NCI-H2171 treated with DMSO at 0.1 percent for 48 hours (cell line): ENCODE measurements around the gene MED25.
A peak's percentile ranks its signal among the peaks of the same experiment; 100 is the strongest.

ENCODE experiments used
- DNase-seq: peaks from one replicate; lab custom pipeline; 2025; lab: John Stamatoyannopoulos, UW

Gene MED25

DNA sequence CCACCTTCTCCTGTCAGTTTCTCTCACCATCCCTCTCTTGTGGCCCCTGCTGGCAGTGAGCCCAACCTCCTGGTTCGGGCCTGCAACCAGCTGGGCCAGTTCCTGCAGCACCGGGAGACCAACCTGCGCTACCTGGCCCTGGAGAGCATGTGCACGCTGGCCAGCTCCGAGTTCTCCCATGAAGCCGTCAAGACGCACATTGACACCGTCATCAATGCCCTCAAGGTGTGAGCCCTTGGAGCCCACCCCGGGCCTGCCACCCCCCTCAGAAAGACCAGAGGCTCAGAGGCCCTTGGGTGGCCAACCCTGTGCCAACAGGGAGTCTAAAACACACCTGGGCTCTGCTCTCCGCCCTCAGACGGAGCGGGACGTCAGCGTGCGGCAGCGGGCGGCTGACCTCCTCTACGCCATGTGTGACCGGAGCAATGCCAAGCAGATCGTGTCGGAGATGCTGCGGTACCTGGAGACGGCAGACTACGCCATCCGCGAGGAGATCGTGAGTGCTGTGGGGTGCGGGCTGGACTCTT lies 18.8 kb upstream of the MED25 start:
- no peak for DNase-seq

DNA sequence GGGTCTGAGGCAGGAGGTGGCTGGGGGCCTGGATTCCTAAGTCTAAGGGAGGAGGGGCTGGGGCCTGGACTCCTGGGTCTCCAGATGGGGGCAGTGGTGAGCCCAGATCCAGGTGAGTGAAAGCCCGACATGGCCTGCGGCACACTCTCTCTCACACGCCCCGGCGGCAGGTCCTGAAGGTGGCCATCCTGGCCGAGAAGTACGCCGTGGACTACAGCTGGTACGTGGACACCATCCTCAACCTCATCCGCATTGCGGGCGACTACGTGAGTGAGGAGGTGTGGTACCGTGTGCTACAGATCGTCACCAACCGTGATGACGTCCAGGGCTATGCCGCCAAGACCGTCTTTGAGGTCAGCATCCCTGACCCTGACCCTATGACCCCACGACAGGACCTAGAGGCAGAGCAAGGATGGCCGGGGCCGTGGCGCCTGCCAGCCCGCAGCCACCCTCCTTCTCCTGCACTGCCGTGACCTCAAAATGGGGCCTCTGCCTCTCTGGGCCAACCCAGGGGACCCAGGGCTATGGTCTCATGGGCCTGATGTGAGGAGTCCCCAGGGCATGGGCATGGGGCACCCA lies 18.2 kb upstream of the MED25 start:
- DNase-seq = no peak

DNA sequence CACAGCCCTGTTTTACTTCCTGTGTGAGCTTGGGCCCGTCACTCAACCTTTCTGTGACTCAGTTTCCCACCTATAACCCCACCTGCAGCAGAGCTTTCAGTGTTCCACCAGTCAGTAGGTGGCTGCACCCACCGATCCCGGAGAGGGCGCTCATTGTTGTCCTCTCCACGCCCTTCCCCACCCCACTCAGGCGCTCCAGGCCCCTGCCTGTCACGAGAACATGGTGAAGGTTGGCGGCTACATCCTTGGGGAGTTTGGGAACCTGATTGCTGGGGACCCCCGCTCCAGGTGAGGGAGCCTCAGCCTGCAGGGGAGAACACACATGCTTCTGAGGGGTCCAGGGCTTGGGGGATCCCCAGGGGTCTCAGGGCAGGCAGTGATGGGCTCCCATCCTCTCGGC lies 17.3 kb upstream of the MED25 start:
- DNase-seq = no peak

DNA sequence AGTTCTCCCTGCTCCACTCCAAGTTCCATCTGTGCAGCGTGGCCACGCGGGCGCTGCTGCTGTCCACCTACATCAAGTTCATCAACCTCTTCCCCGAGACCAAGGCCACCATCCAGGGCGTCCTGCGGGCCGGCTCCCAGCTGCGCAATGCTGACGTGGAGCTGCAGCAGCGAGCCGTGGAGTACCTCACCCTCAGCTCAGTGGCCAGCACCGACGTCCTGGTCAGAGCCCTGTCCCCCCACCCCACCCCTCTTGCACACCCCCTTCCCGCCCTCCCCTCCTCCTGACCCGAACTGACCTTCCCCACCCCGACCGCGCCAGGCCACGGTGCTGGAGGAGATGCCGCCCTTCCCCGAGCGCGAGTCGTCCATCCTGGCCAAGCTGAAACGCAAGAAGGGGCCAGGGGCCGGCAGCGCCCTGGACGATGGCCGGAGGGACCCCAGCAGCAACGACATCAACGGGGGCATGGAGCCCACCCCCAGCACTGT lies 16.6 kb upstream of the MED25 start:
- DNase-seq = no peak

DNA sequence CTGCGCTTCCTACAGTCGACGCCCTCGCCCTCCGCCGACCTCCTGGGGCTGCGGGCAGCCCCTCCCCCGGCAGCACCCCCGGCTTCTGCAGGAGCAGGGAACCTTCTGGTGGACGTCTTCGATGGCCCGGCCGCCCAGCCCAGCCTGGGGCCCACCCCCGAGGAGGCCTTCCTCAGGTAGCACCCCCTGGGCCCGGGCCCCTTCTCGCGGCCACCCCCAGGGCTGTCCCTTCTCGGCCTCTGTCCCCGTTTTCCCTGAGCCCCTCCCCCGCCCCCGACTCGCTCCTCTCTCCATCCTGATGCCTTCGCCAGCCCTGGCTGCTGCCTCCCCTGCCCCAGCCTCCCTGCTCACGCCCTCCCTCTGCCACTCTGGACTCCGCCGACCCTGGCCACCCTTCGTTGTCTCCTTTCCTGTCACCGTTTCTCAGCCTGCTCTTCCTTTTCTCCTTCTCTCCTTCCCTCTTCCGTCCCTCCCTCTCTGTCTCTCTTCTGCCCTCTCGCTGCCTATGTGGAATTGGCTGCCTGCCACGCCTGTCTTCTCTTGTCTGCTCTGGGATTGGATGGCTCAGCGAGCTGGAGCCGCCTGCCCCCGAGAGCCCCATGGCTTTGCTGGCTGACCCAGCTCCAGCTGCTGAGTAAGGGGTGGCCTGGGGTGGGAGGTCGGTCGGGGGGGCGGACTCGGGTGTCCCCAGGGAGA lies 16.0 kb upstream of the MED25 start:
- peak; percentile 67 for DNase-seq

DNA sequence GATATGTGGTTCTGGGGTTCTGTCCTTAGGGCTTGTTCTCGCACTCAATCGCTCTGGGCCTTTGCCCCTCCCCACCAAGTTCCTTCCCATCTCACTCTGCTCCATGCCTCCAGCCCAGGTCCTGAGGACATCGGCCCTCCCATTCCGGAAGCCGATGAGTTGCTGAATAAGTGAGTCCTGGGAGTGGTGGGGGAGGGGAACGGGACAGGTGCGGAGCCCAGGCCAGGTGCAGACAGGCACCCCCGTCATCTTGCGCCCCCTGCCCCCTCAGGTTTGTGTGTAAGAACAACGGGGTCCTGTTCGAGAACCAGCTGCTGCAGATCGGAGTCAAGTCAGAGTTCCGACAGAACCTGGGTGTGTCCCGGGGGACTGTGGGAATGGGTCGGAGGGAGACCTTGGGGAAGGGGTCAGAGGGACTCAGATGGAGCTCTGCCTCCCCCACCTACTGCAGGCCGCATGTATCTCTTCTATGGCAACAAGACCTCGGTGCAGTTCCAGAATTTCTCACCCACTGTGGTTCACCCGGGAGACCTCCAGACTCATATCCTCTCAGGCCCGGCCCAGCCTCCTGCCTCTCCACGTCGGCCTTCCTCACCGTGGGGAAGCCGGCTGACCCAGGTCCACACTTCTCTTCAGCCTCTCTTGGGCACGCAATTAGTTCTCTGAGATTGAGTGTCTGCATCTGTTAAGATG lies 15.1 kb upstream of the MED25 start:
- no peak for DNase-seq

DNA sequence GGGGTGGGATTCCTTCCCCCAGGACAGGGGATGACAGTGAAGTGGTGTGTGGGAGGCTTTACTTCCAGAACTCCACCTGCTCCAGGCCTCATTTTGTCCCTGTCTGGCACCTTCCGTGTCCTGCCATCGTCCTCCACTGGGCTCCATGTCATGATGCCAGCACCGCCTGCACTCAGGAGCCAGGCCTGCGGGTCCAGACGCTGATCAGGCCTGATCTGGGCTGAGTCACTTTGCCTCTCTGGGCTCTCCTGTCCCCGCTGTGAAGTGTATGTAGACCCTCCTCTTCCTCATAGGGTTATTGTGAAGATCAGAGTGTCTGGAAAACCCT lies 14.6 kb upstream of the MED25 start:
- no peak for DNase-seq

DNA sequence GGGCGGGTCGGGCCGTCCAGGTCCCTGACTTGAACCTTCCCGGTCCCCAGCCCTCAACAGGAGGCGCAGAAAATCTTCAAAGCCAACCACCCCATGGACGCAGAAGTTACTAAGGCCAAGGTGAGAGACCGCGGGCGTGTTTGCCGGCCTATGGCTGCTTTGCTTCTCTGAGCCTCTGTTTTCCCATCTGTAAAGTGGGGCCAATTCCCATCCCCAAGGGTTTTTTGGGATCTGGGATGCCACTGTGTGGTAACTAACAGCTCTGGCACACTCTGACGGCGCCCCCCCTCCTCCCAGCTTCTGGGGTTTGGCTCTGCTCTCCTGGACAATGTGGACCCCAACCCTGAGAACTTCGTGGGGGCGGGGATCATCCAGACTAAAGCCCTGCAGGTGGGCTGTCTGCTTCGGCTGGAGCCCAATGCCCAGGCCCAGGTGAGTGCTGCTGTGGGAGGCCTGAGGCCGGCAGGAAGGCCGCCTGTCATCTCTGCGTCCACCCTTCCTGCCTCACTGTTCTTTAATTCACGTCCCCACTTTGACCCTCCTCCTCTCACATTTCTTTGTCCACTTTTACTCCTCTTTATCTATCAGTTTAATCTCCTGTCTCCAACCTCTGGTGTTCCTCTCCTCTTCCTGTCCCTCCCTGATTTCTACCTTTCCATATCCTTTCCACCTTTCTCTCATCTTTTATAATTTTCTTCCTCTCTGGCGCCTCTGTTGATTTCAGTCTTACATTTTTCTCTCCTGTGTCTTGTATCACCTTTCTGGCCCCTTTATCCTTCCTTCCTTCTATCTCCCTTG lies 12.1 kb upstream of the MED25 start:
- no peak for DNase-seq

DNA sequence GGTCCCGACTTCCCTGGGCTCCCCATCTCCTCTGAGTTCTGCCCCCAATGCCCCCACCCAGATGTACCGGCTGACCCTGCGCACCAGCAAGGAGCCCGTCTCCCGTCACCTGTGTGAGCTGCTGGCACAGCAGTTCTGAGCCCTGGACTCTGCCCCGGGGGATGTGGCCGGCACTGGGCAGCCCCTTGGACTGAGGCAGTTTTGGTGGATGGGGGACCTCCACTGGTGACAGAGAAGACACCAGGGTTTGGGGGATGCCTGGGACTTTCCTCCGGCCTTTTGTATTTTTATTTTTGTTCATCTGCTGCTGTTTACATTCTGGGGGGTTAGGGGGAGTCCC lies 11.5 kb upstream of the MED25 start:
- no peak for DNase-seq

DNA sequence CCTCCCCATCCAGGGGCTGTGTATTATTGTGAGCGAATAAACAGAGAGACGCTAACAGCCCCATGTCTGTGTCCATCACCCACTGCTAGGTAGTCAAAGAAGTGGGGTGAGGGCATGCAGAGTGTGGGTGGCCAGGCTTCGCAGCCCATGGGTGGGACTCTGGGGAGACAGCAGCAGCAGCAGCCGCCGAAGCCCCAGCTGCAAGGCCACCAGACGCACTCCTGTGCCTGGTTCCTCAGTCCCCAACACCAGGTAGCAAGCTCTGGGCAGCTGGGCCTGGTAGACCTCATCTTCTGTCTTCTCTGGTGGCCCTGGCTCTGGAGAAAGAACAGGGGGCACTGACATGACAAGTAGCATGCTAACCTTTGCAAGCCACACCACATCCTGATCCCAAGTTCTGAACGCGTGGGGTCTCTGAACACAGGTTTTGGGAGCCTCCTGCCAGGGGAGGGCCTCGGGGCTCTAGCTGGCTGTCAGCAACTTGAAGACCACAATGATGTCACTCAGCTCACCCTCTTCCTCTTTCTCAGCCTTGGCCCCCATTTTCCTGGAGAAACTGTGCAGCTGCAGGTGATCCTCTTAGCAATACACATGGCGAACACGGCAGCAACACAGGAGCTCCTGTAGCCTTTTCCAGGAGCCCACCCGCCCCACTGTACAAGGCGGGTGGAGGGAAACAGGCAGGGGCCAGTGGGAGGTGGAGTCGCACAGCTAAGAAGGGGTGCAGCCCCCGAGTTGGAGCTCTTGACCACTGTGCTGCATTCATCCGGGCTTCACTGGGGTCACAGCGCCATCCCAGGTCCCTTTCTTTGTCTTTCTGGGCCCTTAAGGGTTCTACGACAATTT lies 10.8 kb upstream of the MED25 start:
- no peak for DNase-seq

DNA sequence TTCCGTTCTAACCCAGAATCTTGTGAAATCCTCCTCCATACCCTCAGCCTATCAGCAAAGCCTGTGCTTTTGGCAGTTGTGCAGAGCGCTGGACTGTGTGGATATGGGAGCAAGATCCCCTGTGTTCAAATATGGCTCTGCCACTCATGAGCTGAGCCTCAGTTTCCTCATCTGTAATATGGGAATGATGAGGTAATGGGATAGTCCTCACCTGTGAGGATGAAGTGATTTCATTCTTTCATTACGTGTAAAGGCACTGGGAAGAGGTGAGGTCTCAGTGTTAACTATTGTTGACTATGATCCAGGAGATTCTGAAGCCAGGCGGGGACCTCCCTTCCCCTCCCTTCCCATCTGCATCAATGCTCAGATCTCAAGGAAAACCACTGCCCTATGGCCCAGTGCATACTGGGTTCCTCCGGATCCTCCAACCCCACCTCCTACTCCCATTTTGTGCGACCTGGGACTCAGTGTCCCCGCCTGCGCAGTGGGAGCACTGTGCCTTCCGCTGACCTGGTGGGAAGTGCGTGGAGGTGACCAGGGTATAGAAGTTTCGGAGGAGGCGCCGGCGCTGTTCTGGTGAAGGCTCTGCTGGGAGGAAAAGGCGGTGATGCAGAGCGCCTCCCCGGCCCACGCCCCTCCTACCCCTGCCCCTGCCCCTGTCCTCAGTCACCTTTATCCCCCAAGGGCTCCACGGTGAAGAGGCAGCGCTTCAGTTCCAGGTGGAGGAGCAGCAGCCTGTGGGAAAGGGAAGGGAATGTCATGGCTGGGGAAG lies 10.0 kb upstream of the MED25 start:
- DNase-seq = no peak

DNA sequence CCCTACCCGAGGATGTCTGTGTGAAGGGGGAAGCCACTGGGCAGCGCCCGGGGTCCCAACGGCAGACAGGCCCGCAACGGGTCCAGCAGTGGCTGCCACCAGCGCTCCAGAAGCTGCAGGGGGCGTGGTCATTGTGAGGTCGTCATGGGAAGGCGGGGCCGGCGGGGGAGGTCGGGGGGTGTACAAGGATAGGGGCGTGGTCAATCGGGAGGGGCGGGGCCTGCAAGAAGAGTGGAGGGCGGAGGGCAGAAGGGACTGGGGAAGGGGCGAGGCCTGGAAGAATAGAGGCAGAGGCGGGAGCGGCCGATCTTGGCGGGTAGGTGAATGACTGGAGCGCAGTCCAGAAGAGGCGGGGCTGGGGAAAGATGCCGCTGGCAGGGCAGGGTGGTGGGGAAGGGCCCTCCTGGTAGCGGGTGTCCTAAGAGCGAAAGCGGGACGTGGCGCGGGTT lies 9.4 kb upstream of the MED25 start:
- no peak for DNase-seq

DNA sequence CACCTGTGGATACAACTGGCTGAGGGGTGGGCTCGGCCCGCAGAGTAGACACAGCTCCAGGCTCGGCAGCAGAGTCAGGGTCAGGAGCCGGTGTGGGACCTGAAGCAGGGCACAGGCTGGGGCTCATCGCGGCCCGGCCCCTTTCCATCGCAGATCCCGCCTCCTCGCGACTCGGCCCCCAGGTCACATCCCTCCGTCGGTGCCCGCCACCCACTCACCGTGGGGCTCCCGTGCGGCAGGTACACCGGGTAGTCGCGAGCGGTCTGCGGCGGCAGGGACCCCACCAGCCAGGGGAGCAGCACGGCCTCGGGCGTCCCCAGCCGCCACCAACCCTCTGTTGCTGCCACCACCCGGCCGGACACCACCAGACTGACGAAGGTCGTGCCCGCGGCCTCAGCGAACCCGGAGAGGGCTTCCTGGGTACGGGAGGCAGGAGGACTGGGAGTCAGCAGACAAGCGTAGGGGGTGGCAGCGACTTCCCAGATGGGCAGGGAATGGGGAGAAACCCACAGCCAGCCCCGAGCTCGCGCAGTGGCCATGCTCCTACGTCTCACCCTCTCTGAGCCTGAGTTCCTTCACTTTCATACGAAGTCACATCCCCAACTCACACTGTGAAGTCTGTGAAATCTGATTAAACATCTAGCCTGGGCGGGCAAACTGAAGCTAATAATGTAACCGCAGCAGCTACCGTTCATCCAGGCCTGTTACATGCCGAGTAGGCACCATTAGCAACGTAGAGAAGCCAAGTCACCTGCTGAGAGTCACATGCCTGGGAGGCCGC lies 8.7 kb upstream of the MED25 start:
- no peak for DNase-seq

DNA sequence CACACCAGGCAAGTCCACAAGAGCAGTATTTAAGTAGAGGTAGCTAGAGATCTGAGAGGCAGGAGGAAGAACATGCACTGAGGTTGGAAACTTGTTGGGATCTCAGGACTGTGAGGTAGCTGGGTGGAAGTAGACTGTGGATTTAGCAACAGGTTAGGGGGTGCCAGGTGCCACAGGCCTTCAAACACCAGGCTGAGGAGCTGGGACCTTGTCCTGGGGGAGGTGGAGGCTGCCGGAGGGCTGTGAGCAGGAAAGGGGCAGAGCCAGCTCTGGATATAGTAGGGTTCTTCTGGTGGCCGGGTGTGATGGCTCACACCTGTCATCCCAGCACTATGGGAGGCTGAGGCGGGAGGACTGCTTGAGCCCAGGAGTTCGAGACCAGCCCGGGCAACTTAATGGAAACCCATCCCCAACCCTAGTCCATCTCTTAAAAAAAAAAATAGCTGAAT lies 8.1 kb upstream of the MED25 start:
- DNase-seq = no peak

DNA sequence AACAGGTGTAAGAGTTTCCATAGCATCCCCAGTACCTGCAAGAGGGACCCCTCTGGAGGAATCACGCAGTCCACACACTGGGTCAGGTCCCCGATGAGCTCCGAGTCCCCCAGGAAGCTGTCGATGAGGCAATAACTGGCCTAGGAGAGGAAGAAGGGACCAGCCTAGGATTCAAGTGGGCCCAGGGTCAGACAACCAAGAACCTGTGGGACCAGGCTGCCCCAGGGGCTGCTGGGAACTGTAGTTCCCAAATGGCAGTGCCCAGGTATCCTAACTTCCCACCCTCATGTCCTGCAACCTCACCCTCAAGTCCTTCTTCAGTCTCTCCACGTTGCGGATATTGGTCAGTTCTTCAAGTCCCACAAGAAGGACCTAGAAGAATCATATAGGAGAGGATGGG lies 6.8 kb upstream of the MED25 start:
- DNase-seq = no peak

DNA sequence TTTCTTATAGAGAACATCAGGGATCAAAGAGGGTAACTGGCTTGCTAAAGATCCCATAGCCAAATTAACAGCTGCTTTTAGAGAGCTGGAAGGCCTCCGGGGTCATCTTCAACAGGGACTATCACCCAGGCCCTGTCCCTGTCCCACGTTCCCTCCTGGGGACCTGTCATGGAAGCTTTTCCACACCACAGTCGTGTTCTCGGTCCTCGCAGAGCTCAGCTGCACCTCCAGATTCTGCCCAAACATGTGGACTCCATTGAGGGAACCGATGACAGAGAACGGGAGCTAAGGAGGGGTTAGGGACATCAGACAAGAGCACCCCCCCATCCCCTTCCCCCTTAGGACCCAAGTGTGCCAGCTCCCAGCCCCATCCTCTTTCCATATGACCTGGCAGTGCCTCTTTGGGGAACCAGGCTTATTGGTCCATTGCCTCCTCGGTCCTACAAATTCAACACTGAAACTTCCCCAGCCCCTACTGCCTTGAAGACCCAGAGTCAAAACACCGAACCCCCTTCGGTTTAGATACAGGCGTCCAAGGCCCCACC lies 5.6 kb upstream of the MED25 start:
- DNase-seq = no peak

DNA sequence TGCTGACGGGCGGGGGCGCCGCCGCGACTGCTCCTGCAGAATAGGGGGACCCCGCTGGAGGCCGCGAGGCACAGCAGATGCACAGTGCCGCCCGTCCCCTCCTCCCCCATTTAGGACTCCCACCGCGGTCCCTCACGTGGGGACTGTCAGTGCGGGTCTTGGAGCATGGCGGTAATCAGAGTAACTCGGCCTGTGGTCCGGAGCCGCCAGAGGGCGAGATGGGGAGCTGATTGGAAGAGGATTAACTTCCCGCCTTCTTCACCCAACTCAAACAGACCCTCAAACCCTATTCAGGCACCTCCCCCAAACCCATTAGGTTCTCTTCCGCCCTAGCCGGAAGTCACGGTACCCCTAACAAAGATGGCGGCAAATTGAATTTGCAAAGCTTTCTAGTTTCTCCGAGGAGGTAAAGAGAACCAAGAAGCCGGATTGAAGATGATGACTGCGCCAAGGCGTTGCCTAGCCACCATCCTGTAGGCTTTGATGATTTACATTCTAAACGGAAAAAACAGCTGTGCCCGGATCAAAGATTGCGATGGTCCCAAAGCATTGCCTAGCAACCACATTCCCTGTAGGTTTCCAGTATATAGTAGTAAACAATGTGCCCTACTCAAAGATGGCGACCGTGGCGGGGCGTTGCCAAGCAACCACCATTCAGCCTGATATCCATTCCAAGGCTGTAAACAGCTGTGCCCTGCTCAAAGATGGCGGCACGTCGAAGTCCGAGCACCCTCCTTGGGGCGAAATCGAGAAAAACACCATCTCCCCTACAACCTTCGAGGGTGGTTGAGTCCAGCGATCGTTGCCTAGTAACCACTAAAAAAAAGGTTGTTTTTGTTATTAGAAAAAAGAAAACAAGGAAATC lies 4.9 kb upstream of the MED25 start, which contains the start of gene FUZ:
Gene FUZ (minus strand): TSS at position 296 of the 865 bp plus-strand sequence. CDS start 186 bp downstream, at position 110.
- peak; percentile 99 for DNase-seq

DNA sequence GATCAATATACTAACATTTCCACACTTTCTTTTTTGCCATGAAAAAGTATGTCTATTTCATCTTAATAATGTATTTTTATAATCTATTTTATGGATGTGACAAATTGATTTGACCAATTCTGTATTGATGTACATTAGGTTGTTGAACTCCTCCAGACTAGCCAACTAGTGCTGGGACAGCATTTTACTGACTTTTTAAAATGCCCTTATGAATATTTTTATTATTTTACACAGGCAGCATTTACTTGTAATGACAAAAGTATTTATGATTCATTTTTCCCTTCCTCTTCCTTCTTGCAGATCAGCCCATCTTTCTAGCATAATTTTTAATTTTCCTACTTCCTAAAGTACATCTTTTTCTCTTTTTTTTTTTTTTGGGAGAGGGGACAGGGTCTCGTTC lies 4.1 kb upstream of the MED25 start:
- DNase-seq = no peak

DNA sequence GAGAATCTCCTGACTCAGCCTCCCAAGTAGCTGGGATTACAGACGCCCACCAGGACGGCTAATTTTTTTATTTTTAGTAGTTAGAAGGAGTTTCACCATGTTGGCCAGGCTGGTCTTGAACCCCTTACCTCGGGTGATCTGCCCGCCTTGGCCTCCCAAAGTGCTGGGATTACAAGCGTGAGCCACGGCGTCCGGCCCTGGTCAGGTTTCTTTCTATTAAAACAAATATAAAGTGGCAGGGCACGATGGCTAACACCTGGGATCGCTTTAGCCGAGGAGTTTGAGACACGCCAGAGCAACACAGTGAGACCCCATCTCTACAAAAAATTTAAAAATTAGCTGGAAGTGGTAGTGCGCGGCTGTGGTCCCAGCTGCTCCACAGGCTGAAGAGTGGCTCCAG lies 1.5 kb upstream of the MED25 start:
- DNase-seq = no peak
